Fibroblast of lung (primary cell): ENCODE results near the gene ING5. TPM values are rescaled to one million over a fixed set of nuclear protein-coding genes. Genes with fewer than 3 reads are reported as not detected.

Experiments used
- DNase-seq, 2 donors: peaks; one replicate each; pipeline versions ENCODE4 v3.0.0 to v3.0.0-alpha.2; 2010; ENCODE audit warnings: low read depth in 2 of 2
- H2AFZ ChIP-seq: 2 replicates; pipeline ENCODE4 v1.5.1; 2012; ENCODE audit warnings: low read length, control low read depth, inconsistent platforms
- H3K27ac ChIP-seq: 2 replicates; pipeline ENCODE4 v1.5.1; 2011; ENCODE audit warnings: low read length, control low read depth; ENCODE audit not compliant: insufficient read depth
- H3K27me3 ChIP-seq: 2 replicates; pipeline ENCODE4 v1.5.1; 2011; ENCODE audit warnings: mild to moderate bottlenecking, low read length; ENCODE audit not compliant: control insufficient read depth, insufficient read depth
- H3K36me3 ChIP-seq: 2 replicates; pipeline ENCODE4 v1.5.1; 2011; ENCODE audit warnings: low read length; ENCODE audit not compliant: control insufficient read depth, insufficient read depth
- H3K4me1 ChIP-seq: 2 replicates; pipeline ENCODE4 v1.5.1; 2011; ENCODE audit warnings: low read length; ENCODE audit not compliant: control insufficient read depth, insufficient read depth; ENCODE audit errors: extremely low read depth
- H3K4me2 ChIP-seq: 2 replicates; pipeline ENCODE4 v1.5.1; 2011; ENCODE audit warnings: low read length, control low read depth; ENCODE audit not compliant: insufficient read depth; ENCODE audit errors: extremely low read depth
- H3K4me3 ChIP-seq, 4 experiments: fragments of 200-600 bp in 1 of 4; sonication (generic) in 1 of 4; replicated peaks in 1 of 4; 2 replicates each; pipeline ENCODE4 v1.5.1; 2011 to 2016; ENCODE audit warnings: low read length in 4 of 4, low read depth in 3 of 4, mild to moderate bottlenecking in 3 of 4, control low read depth in 2 of 4, inconsistent platforms in 1 of 4, mixed read lengths in 1 of 4; ENCODE audit not compliant: insufficient read depth in 1 of 4; ENCODE audit errors: control extremely low read depth in 1 of 4
- H3K79me2 ChIP-seq: 2 replicates; pipeline ENCODE4 v1.5.1; 2012; ENCODE audit warnings: mild to moderate bottlenecking, low read length, inconsistent platforms; ENCODE audit not compliant: control insufficient read depth, insufficient read depth
- H3K9ac ChIP-seq: 2 replicates; pipeline ENCODE4 v1.5.1; 2011; ENCODE audit warnings: mild to moderate bottlenecking, low read length, control low read depth; ENCODE audit not compliant: insufficient read depth
- H3K9me3 ChIP-seq: 2 replicates; pipeline ENCODE4 v1.5.1; 2012; ENCODE audit warnings: low read depth, low read length; ENCODE audit not compliant: control insufficient read depth, insufficient read depth
- H4K20me1 ChIP-seq: 2 replicates; pipeline ENCODE4 v1.5.1; 2011; ENCODE audit warnings: low read length; ENCODE audit not compliant: control insufficient read depth, insufficient read depth; ENCODE audit errors: extremely low read depth
- EZH2 ChIP-seq: IDR thresholded peaks from 2 replicates; pipeline ENCODE4 v1.5.1; 2012; ENCODE audit warnings: low read length, control low read depth, mild to moderate bottlenecking; ENCODE audit errors: missing control alignments
- polyA plus RNA-seq, 2 donors: library from polyadenylated mRNA; depleted of rRNA in 1 of 2; stranded (reverse) in 1 of 2; unstranded in 1 of 2; fragments of >200 nt; gene quantifications; 2 replicates each; pipeline ENCODE4 v1.2.1, GENCODE V29; 2011 to 2012; ENCODE audit warnings: missing spikeins in 1 of 2
- total RNA-seq: library from RNA; depleted of rRNA; stranded (reverse); fragments of >200 nt; gene quantifications from 2 replicates; pipeline ENCODE4 v1.2.1, GENCODE V29; 2014
- TF ChIP-seq, protein P1 (sequence below), 2 donors: IDR thresholded peaks in 1 of 2; conservative IDR thresholded peaks in 1 of 2; 1 replicate in 1 of 2; 2 replicates in 1 of 2; pipeline ENCODE4 v1.5.1; 2011 to 2012; ENCODE audit warnings: low read length in 2 of 2, control low read depth in 1 of 2, inconsistent platforms in 1 of 2, low read depth in 1 of 2, mild to moderate bottlenecking in 1 of 2

The ING5 gene
- total and polyA plus RNA-seq, 2 donors (not counting 1 experiment from before 2014, with no cell fraction given): 17.4 to 27.4 TPM

- no peak overlapping the region for H2AFZ ChIP-seq
Measured at GRCh38 chr2:241665731-241666440, 36.0 kb upstream of the ING5 start.

DNA sequence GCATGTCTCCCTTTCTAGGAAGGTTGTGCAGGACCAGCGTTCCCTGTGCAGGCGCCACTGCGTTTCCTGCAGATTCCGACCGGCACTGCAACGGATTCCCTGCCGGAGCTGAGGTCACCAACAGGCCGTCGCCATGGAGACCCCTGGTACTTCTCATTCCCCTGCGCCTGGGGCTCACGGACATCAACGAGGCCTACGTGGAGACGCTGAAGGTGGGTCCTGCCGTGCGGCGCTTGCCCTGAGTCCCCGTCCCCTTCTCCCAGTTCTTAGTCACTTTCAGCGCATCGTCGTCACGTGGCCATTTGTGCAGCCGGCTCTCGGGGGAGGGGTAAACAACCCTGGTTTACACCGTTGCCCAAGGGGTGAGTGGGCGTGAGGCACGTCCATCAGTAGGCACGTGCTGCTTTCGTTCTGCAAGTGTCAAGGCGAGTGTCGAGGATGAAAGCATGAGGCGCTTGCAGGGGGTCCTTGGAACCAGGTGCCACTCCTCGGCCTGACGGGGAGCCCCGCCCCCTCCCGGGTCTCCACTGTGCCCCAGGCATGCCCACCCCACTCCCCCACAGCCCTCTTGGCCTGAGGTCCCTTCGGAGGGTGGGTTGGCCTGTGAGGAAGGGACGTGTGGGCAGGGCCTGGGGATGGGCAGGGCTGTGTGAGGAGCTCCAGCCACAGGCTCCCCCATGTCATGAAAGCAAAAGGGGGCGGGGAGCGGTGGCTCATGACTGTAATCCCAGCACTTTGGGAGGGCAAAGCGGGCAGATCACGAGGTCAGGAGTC, 35.0 kb upstream of the ING5 start:
- peak in 1 of 2 donors; percentile 68 for DNase-seq
- no peak for TF ChIP-seq EZH2
- TF ChIP-seq, protein P1, sequence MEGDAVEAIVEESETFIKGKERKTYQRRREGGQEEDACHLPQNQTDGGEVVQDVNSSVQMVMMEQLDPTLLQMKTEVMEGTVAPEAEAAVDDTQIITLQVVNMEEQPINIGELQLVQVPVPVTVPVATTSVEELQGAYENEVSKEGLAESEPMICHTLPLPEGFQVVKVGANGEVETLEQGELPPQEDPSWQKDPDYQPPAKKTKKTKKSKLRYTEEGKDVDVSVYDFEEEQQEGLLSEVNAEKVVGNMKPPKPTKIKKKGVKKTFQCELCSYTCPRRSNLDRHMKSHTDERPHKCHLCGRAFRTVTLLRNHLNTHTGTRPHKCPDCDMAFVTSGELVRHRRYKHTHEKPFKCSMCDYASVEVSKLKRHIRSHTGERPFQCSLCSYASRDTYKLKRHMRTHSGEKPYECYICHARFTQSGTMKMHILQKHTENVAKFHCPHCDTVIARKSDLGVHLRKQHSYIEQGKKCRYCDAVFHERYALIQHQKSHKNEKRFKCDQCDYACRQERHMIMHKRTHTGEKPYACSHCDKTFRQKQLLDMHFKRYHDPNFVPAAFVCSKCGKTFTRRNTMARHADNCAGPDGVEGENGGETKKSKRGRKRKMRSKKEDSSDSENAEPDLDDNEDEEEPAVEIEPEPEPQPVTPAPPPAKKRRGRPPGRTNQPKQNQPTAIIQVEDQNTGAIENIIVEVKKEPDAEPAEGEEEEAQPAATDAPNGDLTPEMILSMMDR (conservative IDR thresholded peaks at IDR 0.05 in 1 of 2, IDR thresholded peaks at IDR 0.05 in 1 of 2; ENCODE audit: low read depth in 1 of 2, low read length in 2 of 2): no peak

More at GRCh38 chr2:241665731-241666440, 36.0 kb upstream of the ING5 start:
- Histone ChIP-seq H3K36me3 (peaks cover 27% of the 10 kb centered on the region), H4K20me1 (no peaks in the 10 kb centered on the region), H3K9me3 (no peaks in the 10 kb centered on the region), H3K4me2 (no peak overlapping the region), H3K4me3 (peak overlapping the region in 1 of 4 experiments; percentile 22), H3K4me1 (peaks cover 10% of the 10 kb centered on the region), H3K27ac (peak overlapping the region; percentile 27), H3K9ac (no peak overlapping the region), H3K79me2 (no peaks in the 10 kb centered on the region), H3K27me3 (no peaks in the 10 kb centered on the region)
- peak in 1 of 2 donors; percentile 53 for DNase-seq
- TF ChIP-seq, protein P1 (conservative IDR thresholded peaks at IDR 0.05 in 1 of 2, IDR thresholded peaks at IDR 0.05 in 1 of 2; ENCODE audit: low read depth in 1 of 2, low read length in 2 of 2): no peak
- no peak for TF ChIP-seq EZH2

DNA sequence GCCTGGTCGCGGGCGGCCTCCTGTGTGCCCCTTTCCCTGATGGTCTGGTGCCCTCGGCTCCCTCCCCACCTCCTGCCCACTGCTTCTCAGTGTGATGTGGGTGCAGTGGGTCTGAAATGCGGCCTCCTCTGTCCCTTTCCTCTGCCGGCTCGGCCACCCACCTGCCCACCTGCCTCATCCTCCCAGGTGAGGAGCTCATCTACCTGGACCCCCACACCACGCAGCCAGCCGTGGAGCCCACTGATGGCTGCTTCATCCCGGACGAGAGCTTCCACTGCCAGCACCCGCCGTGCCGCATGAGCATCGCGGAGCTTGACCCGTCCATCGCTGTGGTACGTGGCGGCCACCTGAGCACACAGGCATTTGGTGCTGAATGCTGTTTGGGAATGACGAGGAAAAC, 33.5 kb upstream of the ING5 start:
- H3K36me3 ChIP-seq: peaks cover 35% of the 10 kb centered on the region
- H4K20me1 ChIP-seq: no peaks in the 10 kb centered on the region

More for the DNA sequence above, 35.0 kb upstream of the ING5 start:
- Histone ChIP-seq H3K36me3 (peaks cover 27% of the 10 kb centered on the region), H3K4me2 (no peak overlapping the region), H3K79me2 (no peaks in the 10 kb centered on the region), H3K27me3 (no peaks in the 10 kb centered on the region), H3K27ac (no peak overlapping the region), H3K4me3 (no peak overlapping the region), H4K20me1 (no peaks in the 10 kb centered on the region), H3K9ac (no peak overlapping the region), H3K4me1 (peaks cover 10% of the 10 kb centered on the region), H3K9me3 (no peaks in the 10 kb centered on the region), H2AFZ (no peak overlapping the region)

More for the DNA sequence above, 33.5 kb upstream of the ING5 start:
- DNase-seq: no peak
- H3K79me2 ChIP-seq: no peaks in the 10 kb centered on the region
- no peak overlapping the region for H3K9ac ChIP-seq
- no peak overlapping the region for H3K27ac ChIP-seq
- TF ChIP-seq EZH2: no peak
- TF ChIP-seq, protein P1 (conservative IDR thresholded peaks at IDR 0.05 in 1 of 2, IDR thresholded peaks at IDR 0.05 in 1 of 2; ENCODE audit: low read depth in 1 of 2, low read length in 2 of 2): no peak
- no peak overlapping the region for H3K4me2 ChIP-seq
- no peaks in the 10 kb centered on the region for H3K9me3 ChIP-seq
- no peak overlapping the region for H3K4me3 ChIP-seq
- no peak overlapping the region for H2AFZ ChIP-seq
- no peaks in the 10 kb centered on the region for H3K27me3 ChIP-seq
- peaks cover 10% of the 10 kb centered on the region for H3K4me1 ChIP-seq
